Common myeloid progenitor, CD34-positive (primary cell): ENCODE results near the gene CCNL2.

Source experiments
- CTCF ChIA-PET: fragments of 350-600 bp; sonication (Branson Sonifier 250); formaldehyde crosslinking; loops from one replicate; lab custom pipeline; 2021; ENCODE audit warnings: antibody characterized with exemption; lab: Charles Lee
- POLR2A ChIA-PET: fragments of 350-600 bp; sonication (Branson Sonifier 250); formaldehyde crosslinking; loops from one replicate; lab custom pipeline; 2021; ENCODE audit warnings: antibody characterized with exemption; lab: Charles Lee
- DNase-seq, 3 donors: peaks; one replicate each; pipeline versions ENCODE4 v3.0.0 to v3.0.0-alpha.2; 2013
- H3K27ac ChIP-seq, 2 experiments: 1 replicate in 1 of 2; 2 replicates in 1 of 2; pipeline ENCODE4 v1.7.0; 2013; ENCODE audit warnings: inconsistent platforms in 2 of 2, low read length in 2 of 2, mild to moderate bottlenecking in 2 of 2, low read depth in 1 of 2, moderate library complexity in 1 of 2; ENCODE audit not compliant: severe bottlenecking in 2 of 2, insufficient read depth in 1 of 2, poor library complexity in 1 of 2
- H3K27me3 ChIP-seq, 5 experiments: replicated peaks in 2 of 5; 1 replicate in 3 of 5; 2 replicates in 2 of 5; pipeline versions ENCODE4 v1.6.1 to v1.7.0; 2013; ENCODE audit warnings: low read length in 4 of 5, mild to moderate bottlenecking in 2 of 5, moderate library complexity in 2 of 5, inconsistent platforms in 1 of 5; ENCODE audit not compliant: insufficient read depth in 5 of 5, control insufficient read depth in 4 of 5
- H3K36me3 ChIP-seq, 4 experiments: 1 replicate in 2 of 4; 2 replicates in 2 of 4; pipeline versions ENCODE4 v1.6.1 to v1.7.0; 2013; ENCODE audit warnings: low read length in 3 of 4, control low read depth in 1 of 4, mild to moderate bottlenecking in 1 of 4; ENCODE audit not compliant: control insufficient read depth in 4 of 4, insufficient read depth in 4 of 4
- H3K4me1 ChIP-seq, 4 experiments: 1 replicate in 3 of 4; 2 replicates in 1 of 4; pipeline versions ENCODE4 v1.6.1 to v1.7.1; 2013; ENCODE audit warnings: low read length in 3 of 4, mild to moderate bottlenecking in 3 of 4, control low read depth in 1 of 4, inconsistent platforms in 1 of 4, moderate library complexity in 1 of 4; ENCODE audit not compliant: control insufficient read depth in 4 of 4, insufficient read depth in 4 of 4; ENCODE audit errors: control extremely low read depth in 1 of 4
- H3K4me3 ChIP-seq, 7 experiments: 1 replicate in 4 of 7; 2 replicates in 3 of 7; pipeline versions ENCODE4 v1.5.1 to v1.7.0; 2013; ENCODE audit warnings: mild to moderate bottlenecking in 7 of 7, low read length in 6 of 7, moderate library complexity in 6 of 7, inconsistent platforms in 2 of 7, low read depth in 2 of 7, control low read depth in 1 of 7; ENCODE audit not compliant: insufficient read depth in 4 of 7, control insufficient read depth in 1 of 7; ENCODE audit errors: extremely low read depth in 1 of 7
- H3K9me3 ChIP-seq, 5 experiments: 1 replicate in 4 of 5; 2 replicates in 1 of 5; pipeline versions ENCODE4 v1.6.1 to v1.7.1; 2013; ENCODE audit warnings: low read length in 4 of 5, mild to moderate bottlenecking in 2 of 5, inconsistent platforms in 1 of 5, low read depth in 1 of 5, moderate library complexity in 1 of 5; ENCODE audit not compliant: control insufficient read depth in 4 of 5, insufficient read depth in 2 of 5; ENCODE audit errors: control extremely low read depth in 1 of 5
- WGBS: methylation state at CpG from one replicate; pipeline ENCODE4 v1.1.5; 2013; ENCODE audit not compliant: insufficient coverage; 5-methylcytosine and 5-hydroxymethylcytosine counted together

CCNL2 gene

DNA sequence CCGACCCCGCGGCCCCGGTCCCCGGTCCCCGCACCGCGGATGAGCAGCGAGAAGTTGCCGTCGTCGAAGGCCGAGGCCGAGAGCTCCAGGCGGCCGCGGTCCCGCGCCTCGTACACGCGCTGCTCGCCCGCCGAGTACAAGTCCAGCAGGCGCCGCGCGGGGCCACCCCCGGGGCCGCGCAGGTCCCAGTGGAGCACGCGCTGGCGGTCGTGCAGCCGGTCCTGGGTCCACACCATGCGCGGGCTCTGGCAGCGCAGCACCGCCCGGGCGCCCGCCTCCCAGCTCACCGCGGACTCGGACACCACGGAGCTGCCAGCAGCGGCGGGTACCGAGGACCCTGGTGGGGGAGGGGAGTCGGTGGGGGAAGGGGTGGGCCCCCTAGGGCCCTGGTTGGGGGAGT is 43.7 kb downstream of the CCNL2 start:
- ChIA-PET POLR2A (no interaction called here), CTCF (no interaction called here)
- DNase-seq, result peak in 1 of 3 donors; percentile 41
- Histone ChIP-seq H3K4me3 (no peak overlapping the region), H3K36me3 (no peaks in the 10 kb centered on the region), H3K27me3 (peaks cover 0 to 86% (median 12%) of the 10 kb centered on the region in 5 experiments), H3K4me1 (peaks cover 0 to 24% (median 12%) of the 10 kb centered on the region in 4 experiments), H3K9me3 (no peaks in the 10 kb centered on the region), H3K27ac (no peak overlapping the region)
- 2% methylated on average over 22 of the region's 52 CpGs for WGBS

DNA sequence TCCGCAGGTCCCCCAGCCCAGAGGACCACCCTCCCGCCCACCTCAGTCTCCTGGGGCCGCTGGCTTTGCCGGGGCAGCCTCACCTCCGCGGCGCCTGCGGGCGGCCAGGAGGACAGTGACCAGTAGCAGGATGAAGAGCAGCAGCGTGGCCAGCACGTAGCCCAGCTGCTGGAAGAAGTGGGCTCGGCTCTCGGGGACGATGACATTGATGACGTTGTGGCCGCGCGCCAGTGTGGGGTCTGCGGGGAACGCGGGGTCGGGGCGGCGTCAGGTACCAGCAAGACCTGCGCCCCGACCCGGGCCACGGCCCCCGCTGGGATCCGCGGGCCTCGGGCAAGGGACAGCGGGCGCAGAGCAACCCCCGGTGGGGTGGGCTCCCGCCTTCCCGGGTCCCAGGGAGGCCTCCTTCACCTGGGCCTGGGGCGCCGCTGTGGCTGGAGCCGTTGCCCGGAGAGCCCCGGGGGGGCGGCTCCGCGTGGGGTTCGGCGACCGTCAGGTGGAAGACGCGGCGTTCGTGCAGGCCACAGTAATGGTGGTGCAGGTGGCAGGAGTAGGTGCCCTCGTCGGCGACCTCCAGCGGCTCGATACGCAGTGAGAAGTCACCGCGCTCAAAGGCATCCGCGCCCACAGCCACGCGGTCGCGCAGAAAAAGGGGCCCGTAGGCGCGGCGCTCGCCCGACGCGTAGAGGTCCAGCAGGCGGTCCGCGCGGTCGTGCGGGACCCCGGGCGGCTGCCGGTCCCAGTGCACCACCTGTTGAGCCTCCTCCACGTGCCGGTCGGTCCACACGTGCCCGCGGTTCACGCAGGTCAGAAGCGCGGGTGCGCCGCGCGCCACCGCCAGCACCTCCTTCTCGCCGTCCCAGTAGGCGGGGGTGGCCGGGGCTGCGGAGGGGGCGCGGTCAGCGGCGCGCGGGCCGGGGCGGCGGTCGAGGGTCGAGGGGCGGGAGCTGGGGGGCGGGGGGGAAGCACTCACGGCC is 44.6 kb downstream of the CCNL2 start:
- DNase-seq, result no peak
- Histone ChIP-seq H3K27ac (no peak overlapping the region), H3K9me3 (no peaks in the 10 kb centered on the region), H3K27me3 (peaks cover 0 to 79% (median 9%) of the 10 kb centered on the region in 5 experiments), H3K4me3 (peak overlapping the region in 1 of 7 experiments; percentile 11), H3K36me3 (no peaks in the 10 kb centered on the region), H3K4me1 (peaks cover 0 to 24% (median 13%) of the 10 kb centered on the region in 4 experiments)
- WGBS, result 21% methylated on average over 85 of the region's 116 CpGs
- POLR2A ChIA-PET, result interaction anchor here (1.4 kb wide), 1 partner anchor 16 kb away, joined by 3 read pairs; no protein-coding TSS in a partner anchor
- CTCF ChIA-PET, result interaction anchor here (3.5 kb wide), 1 partner anchor 17 kb away, joined by 27 read pairs; no protein-coding TSS in a partner anchor

DNA sequence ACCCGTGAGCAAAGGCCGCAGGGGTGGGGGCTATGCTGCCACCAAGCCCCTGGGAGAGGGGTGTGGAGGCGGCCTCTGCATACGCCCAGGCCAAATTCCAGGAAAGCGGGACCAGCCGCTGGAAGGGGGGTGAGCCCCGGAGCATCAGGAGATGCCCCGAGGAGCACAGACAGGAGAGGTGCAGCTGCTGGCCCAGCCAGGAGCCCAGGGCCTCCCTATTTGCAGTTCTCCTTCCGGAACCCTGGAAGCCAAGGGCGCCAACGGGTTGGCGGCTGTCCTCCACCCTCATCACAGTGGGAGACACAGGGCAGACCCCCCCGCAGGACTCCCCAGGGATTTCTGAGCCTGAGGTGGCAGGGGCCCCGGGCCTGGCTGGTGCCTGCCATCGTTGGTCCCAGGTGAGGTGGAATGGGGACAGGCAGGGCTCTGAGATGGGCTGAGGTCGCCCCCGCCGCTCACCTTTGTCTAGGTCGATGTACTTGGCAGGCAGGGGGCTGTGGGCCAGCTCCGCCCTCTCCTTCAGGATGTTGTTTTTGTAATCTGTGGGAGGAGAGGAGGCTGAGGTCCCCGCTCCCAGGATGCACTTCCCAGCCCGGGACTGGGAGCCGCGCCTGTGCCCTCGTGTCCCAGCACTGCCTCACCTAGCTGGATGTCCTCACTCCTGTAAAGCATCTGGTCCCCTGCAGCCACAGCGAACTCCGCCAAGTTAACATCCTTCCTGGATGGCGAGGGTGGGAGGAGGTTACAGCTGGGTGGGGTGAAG is 45.6 kb downstream of the CCNL2 start:
- Histone ChIP-seq H3K27ac (no peak overlapping the region), H3K4me1 (peaks cover 0 to 27% (median 15%) of the 10 kb centered on the region in 4 experiments), H3K4me3 (no peak overlapping the region), H3K36me3 (no peaks in the 10 kb centered on the region), H3K9me3 (no peaks in the 10 kb centered on the region), H3K27me3 (peaks cover 0 to 69% (median 8%) of the 10 kb centered on the region in 5 experiments)
- ChIA-PET POLR2A (interaction anchor here (1.4 kb wide), 1 partner anchor 17 kb away, joined by 3 read pairs; no protein-coding TSS in a partner anchor), CTCF (interaction anchor here (1.3 to 3.5 kb wide), 2 partner anchors 18 to 20 kb away, joined by 5 to 27 read pairs; no protein-coding TSS in a partner anchor)
- WGBS, result 24% methylated on average over 17 of the region's 28 CpGs
- no peak for DNase-seq

DNA sequence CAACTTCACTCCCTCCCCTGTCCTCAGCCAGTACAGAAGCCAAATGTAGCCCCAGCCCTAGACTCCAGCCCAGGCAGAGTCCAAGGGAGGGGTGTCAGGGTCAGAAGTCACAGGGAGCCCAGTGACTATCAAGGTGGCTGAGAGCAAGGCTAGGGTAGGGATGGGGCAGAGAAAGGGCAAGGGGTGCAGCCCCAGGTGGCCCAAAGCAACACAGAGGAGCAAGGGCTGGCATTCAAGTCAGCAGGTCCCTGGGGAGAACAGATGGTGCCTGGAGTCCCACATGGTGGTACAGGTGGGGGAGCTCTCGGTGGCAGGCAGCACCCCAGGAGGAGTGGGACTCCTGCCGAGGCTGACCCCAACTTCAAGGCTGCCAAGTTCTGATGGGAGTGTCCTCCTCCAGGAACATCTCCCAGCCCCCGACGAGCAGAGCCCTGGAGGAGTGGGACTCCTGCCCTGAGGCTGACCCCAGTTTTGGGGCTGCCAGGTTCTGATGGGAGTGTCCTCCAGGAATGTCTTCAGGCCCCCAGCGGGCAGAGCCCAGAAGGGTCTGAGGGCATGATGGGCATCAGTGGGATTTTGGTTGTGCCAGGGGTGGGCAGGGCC is 46.2 kb downstream of the CCNL2 start:
- Histone ChIP-seq H3K4me1 (peaks cover 0 to 30% (median 19%) of the 10 kb centered on the region in 4 experiments), H3K27me3 (peaks cover 0 to 62% (median 8%) of the 10 kb centered on the region in 5 experiments), H3K4me3 (no peak overlapping the region), H3K9me3 (no peaks in the 10 kb centered on the region), H3K27ac (no peak overlapping the region), H3K36me3 (no peaks in the 10 kb centered on the region)
- ChIA-PET POLR2A (no interaction called here), CTCF (interaction anchor here (1.3 to 3.5 kb wide), 2 partner anchors 18 to 21 kb away, joined by 5 to 27 read pairs; no protein-coding TSS in a partner anchor)
- WGBS, result 41% methylated on average over 4 of the region's 5 CpGs
- no peak for DNase-seq

DNA sequence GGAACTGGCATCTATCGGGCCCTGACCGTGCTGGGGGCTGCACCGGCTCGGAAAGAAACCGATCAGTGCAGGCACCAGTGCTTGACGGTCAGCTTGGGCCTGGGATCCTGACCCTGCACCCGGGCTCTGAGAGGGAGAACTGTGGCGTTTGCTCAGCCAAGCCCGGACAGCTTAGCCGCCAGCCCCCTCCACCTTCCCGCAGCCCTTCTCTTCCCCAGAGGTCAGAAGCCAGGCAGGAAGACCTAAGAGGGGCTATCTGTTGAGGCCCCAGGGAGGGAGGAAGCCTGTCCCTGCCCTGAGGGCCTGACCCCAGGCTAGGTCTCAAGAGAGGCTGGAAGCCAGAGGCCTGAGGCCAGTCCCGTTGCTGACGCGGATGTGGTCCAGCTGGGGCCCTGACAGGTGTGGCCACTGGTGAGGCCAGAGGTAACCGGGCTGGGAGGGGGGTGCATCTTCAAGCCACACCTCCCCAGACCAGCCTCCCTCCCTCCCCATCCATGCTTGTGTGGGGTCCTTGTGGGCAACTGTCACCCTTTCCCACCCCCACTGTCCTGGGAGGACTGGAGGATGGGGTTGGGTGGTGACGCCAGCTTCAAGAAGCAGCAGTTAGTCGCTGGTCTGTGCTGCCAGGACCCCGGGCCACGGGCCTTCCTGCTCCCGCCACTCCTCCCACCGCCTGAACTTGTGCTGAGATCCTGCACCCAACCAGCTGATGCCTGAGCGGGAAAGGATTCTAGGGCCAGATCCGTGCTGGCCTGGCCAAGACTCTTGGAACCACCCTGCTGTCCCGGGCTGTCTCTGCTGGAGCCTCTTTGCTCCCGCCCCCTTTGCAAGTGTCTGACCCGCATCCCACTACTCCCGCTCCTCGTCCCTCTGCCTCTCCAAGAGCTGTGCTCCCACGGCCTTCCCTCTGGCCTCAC is 47.4 kb downstream of the CCNL2 start:
- Histone ChIP-seq H3K36me3 (no peaks in the 10 kb centered on the region), H3K27me3 (peaks cover 0 to 51% (median 6%) of the 10 kb centered on the region in 5 experiments), H3K4me1 (peaks cover 0 to 34% (median 26%) of the 10 kb centered on the region in 4 experiments), H3K4me3 (no peak overlapping the region), H3K27ac (no peak overlapping the region), H3K9me3 (no peaks in the 10 kb centered on the region)
- no peak for DNase-seq
- ChIA-PET CTCF (interaction anchor here (0.9 to 3.5 kb wide), 2 partner anchors 19 to 152 kb away, joined by 3 to 27 read pairs; no protein-coding TSS in a partner anchor), POLR2A (interaction anchor here (0.9 kb wide), 1 partner anchor 51 kb away, joined by 3 read pairs; no protein-coding TSS in a partner anchor)
- 86% methylated on average over 24 of the region's 29 CpGs for WGBS
